GM12892 (cell line): ENCODE results near the gene PLA2G1B.
A peak's percentile ranks its signal among the peaks of the same experiment; 100 is the strongest.
"Not testable (repeated sequence)": the region's sequence is repeated elsewhere in the genome, so short reads cannot be mapped to it uniquely, and the experiment has no call there.

ENCODE experiments used
- DNase-seq: peaks from one replicate; pipeline ENCODE4 v3.0.0; 2011; ENCODE audit not compliant: insufficient read length
- FAIRE-seq: peaks from 2 replicates; lab custom pipeline; 2011; peaks lifted over from hg19 to GRCh38; lab: Jason Lieb, UNC
- POLR2A ChIP-seq: IDR thresholded peaks from 2 replicates; pipeline ENCODE4 v1.6.1; 2011; ENCODE audit warnings: low read depth, low read length, control low read depth
- POLR2AphosphoS5 ChIP-seq: IDR thresholded peaks from 2 replicates; pipeline ENCODE4 v1.6.1; 2011; ENCODE audit warnings: low read depth, low read length, control low read depth
- TAF1 ChIP-seq: IDR thresholded peaks from 2 replicates; pipeline ENCODE4 v1.6.1; 2011; ENCODE audit warnings: low read depth, mild to moderate bottlenecking, control low read depth, low read length, borderline replicate concordance

PLA2G1B gene

GRCh38 chr12:120339256-120339655, 11.7 kb upstream of the PLA2G1B start:
- no peak for DNase-seq
- TF ChIP-seq POLR2AphosphoS5 (no peak), TAF1 (no peak), POLR2A (no peak)
- FAIRE-seq, result no peak

GRCh38 chr12:120337730-120338129, 10.2 kb upstream of the PLA2G1B start:
- DNase-seq (no peak), FAIRE-seq (no peak)
- TF ChIP-seq POLR2AphosphoS5, result no peak
- no peak for TF ChIP-seq TAF1
- no peak for TF ChIP-seq POLR2A

- FAIRE-seq, DNase-seq: not testable (repeated sequence)
Measured at GRCh38 chr12:120336392-120336791, 8.8 kb upstream of the PLA2G1B start.

GRCh38 chr12:120335447-120335846, 7.9 kb upstream of the PLA2G1B start:
- DNase-seq, result not testable (repeated sequence)

GRCh38 chr12:120332523-120332922, 4.9 kb upstream of the PLA2G1B start:
- TF ChIP-seq POLR2AphosphoS5 (no peak), TAF1 (no peak), POLR2A (no peak)
- DNase-seq (no peak), FAIRE-seq (no peak)

More at GRCh38 chr12:120335447-120335846, 7.9 kb upstream of the PLA2G1B start:
- not testable (repeated sequence) for FAIRE-seq

GRCh38 chr12:120332041-120332440, 4.5 kb upstream of the PLA2G1B start:
- TF ChIP-seq POLR2AphosphoS5 (no peak), POLR2A (no peak), TAF1 (no peak)
- FAIRE-seq, result no peak
- no peak for DNase-seq

- no peak for DNase-seq
- TF ChIP-seq POLR2A (no peak), POLR2AphosphoS5 (no peak), TAF1 (no peak)
- no peak for FAIRE-seq
Measured at GRCh38 chr12:120331390-120331789, 3.8 kb upstream of the PLA2G1B start.

- no peak for TF ChIP-seq TAF1
- TF ChIP-seq POLR2AphosphoS5, result no peak
- no peak for TF ChIP-seq POLR2A
- DNase-seq (no peak), FAIRE-seq (no peak)
Measured at GRCh38 chr12:120328228-120328627, 649 bp upstream of the PLA2G1B start.

- FAIRE-seq (no peak), DNase-seq (no peak)
- TF ChIP-seq POLR2A (no peak), POLR2AphosphoS5 (no peak), TAF1 (no peak)
Measured at GRCh38 chr12:120324841-120325417, 2.6 kb downstream of the PLA2G1B start.

GRCh38 chr12:120323772-120324171, 3.8 kb downstream of the PLA2G1B start:
- TF ChIP-seq POLR2A, result no peak
- no peak for TF ChIP-seq TAF1
- no peak for TF ChIP-seq POLR2AphosphoS5
- DNase-seq (no peak), FAIRE-seq (no peak)

GRCh38 chr12:120321382-120322202, 6.0 kb downstream of the PLA2G1B start:
- no peak for TF ChIP-seq POLR2AphosphoS5
- no peak for TF ChIP-seq POLR2A
- TF ChIP-seq TAF1, result no peak
- FAIRE-seq, result no peak
- DNase-seq, result no peak

- FAIRE-seq, result peak; percentile 96
- DNase-seq, result peak; percentile 91
- TF ChIP-seq POLR2AphosphoS5, result peak; percentile 66
- TF ChIP-seq TAF1, result peak; percentile 94
- peak; percentile 81 for TF ChIP-seq POLR2A
Measured at GRCh38 chr12:120317224-120318105, 10.1 kb downstream of the PLA2G1B start.
